ENCODE data around the gene CALHM5. TPM values are rescaled to one million over a fixed set of nuclear protein-coding genes. Genes with fewer than 3 reads are reported as not detected.

CALHM5 gene
- total RNA-seq (2014; rRNA removed; shearing (Covaris generic)) = under 0.01 and 0.04 TPM in 2 replicates

- Histone ChIP-seq H3K27me3 (ENCODE audit: control insufficient read depth, insufficient read depth, low read length) (no peaks in the 10 kb centered on the region), H3K36me3 (replicated peaks; ENCODE audit: control insufficient read depth, insufficient read depth, low read length) (no peaks in the 10 kb centered on the region), H3K4me3 (ENCODE audit: insufficient read depth, low read depth, low read length) (no peak within 1 kb of the TSS)
- DNase-seq = peak; percentile 24
These were observed at the start of gene CALHM5 for GRCh38 chr6:116511424-116512110. CALHM5 (plus strand) TSS chr6:116511639; CDS start chr6:116511697, 58 bp downstream.

DNA sequence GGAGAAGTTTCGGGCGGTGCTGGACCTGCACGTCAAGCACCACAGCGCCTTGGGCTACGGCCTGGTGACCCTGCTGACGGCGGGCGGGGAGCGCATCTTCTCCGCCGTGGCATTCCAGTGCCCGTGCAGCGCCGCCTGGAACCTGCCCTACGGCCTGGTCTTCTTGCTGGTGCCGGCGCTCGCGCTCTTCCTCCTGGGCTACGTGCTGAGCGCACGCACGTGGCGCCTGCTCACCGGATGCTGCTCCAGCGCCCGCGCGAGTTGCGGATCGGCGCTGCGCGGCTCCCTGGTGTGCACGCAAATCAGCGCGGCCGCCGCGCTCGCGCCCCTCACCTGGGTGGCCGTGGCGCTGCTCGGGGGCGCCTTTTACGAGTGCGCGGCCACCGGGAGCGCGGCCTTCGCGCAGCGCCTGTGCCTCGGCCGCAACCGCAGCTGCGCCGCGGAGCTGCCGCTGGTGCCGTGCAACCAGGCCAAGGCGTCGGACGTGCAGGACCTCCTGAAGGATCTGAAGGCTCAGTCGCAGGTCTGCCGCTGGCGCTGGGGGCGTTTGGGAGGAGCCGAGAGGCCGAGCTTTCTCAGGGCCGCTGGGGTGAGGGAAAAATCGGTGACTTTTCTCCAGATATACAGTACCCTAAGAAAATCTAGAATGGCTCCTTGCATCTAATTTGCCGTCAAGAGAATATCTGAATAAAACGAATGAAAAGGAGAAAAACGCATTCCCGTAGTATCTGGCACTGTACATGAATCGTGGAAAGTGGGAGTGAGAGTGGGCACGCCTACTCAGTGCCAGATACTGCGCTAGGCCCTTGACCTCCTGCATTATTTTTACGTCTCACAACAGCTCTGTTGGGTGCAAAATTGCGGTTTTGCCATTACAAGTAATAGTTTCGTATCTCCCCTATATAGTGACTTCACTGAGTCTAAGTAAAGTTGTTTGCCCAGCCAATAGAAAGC, 49.2 kb upstream of the CALHM5 start:
- peak; percentile 87 for DNase-seq
- Histone ChIP-seq H3K4me3 (ENCODE audit: insufficient read depth, low read depth, low read length) (peak overlapping the region; percentile 42), H3K27me3 (ENCODE audit: control insufficient read depth, insufficient read depth, low read length) (peaks cover 39% of the 10 kb centered on the region), H3K36me3 (replicated peaks; ENCODE audit: control insufficient read depth, insufficient read depth, low read length) (no peaks in the 10 kb centered on the region)

DNA sequence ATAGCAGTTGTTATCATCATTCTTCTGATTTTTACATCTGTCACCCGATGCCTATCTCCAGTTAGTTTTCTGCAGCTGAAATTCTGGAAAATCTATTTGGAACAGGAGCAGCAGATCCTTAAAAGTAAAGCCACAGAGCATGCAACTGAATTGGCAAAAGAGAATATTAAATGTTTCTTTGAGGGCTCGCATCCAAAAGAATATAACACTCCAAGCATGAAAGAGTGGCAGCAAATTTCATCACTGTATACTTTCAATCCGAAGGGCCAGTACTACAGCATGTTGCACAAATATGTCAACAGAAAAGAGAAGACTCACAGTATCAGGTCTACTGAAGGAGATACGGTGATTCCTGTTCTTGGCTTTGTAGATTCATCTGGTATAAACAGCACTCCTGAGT, 48.1 kb upstream of the CALHM5 start:
- DNase-seq = no peak
- no peaks in the 10 kb centered on the region for H3K36me3 ChIP-seq (replicated peaks; ENCODE audit: control insufficient read depth, insufficient read depth, low read length)
- H3K4me3 ChIP-seq (ENCODE audit: insufficient read depth, low read depth, low read length) = no peak overlapping the region
- H3K27me3 ChIP-seq (ENCODE audit: control insufficient read depth, insufficient read depth, low read length) = peaks cover 39% of the 10 kb centered on the region

- Histone ChIP-seq H3K36me3 (replicated peaks; ENCODE audit: control insufficient read depth, insufficient read depth, low read length) (no peaks in the 10 kb centered on the region), H3K4me3 (ENCODE audit: insufficient read depth, low read depth, low read length) (no peak overlapping the region), H3K27me3 (ENCODE audit: control insufficient read depth, insufficient read depth, low read length) (peaks cover 29% of the 10 kb centered on the region)
- DNase-seq = no peak
These were observed 46.2 kb upstream of the CALHM5 start for GRCh38 chr6:116465246-116465645.

- H3K4me3 ChIP-seq (ENCODE audit: insufficient read depth, low read depth, low read length) = no peak overlapping the region
- H3K36me3 ChIP-seq (replicated peaks; ENCODE audit: control insufficient read depth, insufficient read depth, low read length) = no peaks in the 10 kb centered on the region
- peaks cover 12% of the 10 kb centered on the region for H3K27me3 ChIP-seq (ENCODE audit: control insufficient read depth, insufficient read depth, low read length)
- DNase-seq = no peak
These were observed 44.3 kb upstream of the CALHM5 start for GRCh38 chr6:116467096-116467495.

DNA sequence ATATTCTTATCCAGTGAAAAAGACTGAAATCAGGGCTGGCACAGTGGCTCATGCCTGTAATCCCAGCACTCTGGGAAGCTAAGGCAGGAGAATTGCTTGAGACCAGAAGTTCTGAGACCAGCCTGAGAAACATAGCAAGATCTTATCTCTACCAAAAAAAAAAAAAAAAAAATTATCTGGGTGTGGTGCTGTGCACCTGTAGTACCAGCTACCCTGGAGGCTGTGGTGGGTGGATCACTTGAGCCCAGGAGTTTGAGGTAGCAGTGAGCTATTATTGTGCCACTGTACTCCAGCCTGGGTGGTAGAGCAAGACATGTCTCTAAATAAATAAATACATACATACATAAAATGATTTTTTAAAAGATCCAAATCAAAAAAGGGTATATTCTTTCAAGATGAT, 43.9 kb upstream of the CALHM5 start:
- no peak for DNase-seq

GRCh38 chr6:116468293-116468692, 43.1 kb upstream of the CALHM5 start:
- DNase-seq = no peak
- H3K27me3 ChIP-seq (ENCODE audit: control insufficient read depth, insufficient read depth, low read length) = peaks cover under 1% of the 10 kb centered on the region
- H3K36me3 ChIP-seq (replicated peaks; ENCODE audit: control insufficient read depth, insufficient read depth, low read length) = no peaks in the 10 kb centered on the region
- H3K4me3 ChIP-seq (ENCODE audit: insufficient read depth, low read depth, low read length) = no peak overlapping the region

More for the DNA sequence above, 43.9 kb upstream of the CALHM5 start:
- peaks cover 8% of the 10 kb centered on the region for H3K27me3 ChIP-seq (ENCODE audit: control insufficient read depth, insufficient read depth, low read length)
- H3K4me3 ChIP-seq (ENCODE audit: insufficient read depth, low read depth, low read length) = no peak overlapping the region
- H3K36me3 ChIP-seq (replicated peaks; ENCODE audit: control insufficient read depth, insufficient read depth, low read length) = no peaks in the 10 kb centered on the region

- H3K27me3 ChIP-seq (ENCODE audit: control insufficient read depth, insufficient read depth, low read length) = no peaks in the 10 kb centered on the region
- no peaks in the 10 kb centered on the region for H3K36me3 ChIP-seq (replicated peaks; ENCODE audit: control insufficient read depth, insufficient read depth, low read length)
- no peak overlapping the region for H3K4me3 ChIP-seq (ENCODE audit: insufficient read depth, low read depth, low read length)
- no peak for DNase-seq
These were observed 39.9 kb upstream of the CALHM5 start for GRCh38 chr6:116471531-116471930.

- H3K4me3 ChIP-seq (ENCODE audit: insufficient read depth, low read depth, low read length) = no peak overlapping the region
- H3K27me3 ChIP-seq (ENCODE audit: control insufficient read depth, insufficient read depth, low read length) = no peaks in the 10 kb centered on the region
- no peak for DNase-seq
- H3K36me3 ChIP-seq (replicated peaks; ENCODE audit: control insufficient read depth, insufficient read depth, low read length) = no peaks in the 10 kb centered on the region
These were observed 38.7 kb upstream of the CALHM5 start for GRCh38 chr6:116472706-116473105.

- no peak for DNase-seq
- H3K36me3 ChIP-seq (replicated peaks; ENCODE audit: control insufficient read depth, insufficient read depth, low read length) = no peaks in the 10 kb centered on the region
- H3K4me3 ChIP-seq (ENCODE audit: insufficient read depth, low read depth, low read length) = no peak overlapping the region
- H3K27me3 ChIP-seq (ENCODE audit: control insufficient read depth, insufficient read depth, low read length) = no peaks in the 10 kb centered on the region
These were observed 36.3 kb upstream of the CALHM5 start for GRCh38 chr6:116475141-116475540.

DNA sequence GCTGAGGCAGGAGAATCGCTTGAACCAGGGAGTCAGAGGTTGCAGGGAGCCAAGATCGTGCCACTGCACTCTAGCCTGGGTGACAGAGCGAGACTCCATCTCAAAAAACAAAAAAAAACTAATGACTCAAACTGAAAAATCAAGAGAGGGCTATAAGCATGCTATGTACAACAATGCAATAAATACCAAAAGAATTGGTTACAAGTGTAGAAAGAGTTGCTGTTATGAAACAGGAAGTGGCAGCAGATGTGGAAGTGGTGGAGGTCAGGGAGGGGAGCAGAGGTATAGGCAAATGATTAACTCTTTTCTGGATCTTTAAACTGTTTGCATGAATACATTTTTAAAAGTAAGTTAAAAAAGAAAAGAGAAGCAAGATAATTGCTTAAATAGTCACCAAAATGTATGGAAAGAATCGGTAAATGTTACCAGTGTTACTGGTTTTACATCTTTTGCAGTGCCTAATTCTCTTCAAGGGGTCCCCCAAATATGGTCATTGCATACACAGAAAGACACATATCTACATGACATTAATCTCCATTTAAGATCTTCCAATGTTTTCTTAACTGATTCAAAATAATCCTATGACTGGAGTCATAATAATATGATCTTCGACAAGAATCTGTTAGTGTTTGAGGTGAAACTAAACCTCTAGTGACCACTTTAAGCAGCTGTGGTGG, 35.3 kb upstream of the CALHM5 start:
- no peak for DNase-seq
- Histone ChIP-seq H3K4me3 (ENCODE audit: insufficient read depth, low read depth, low read length) (no peak overlapping the region), H3K27me3 (ENCODE audit: control insufficient read depth, insufficient read depth, low read length) (no peaks in the 10 kb centered on the region), H3K36me3 (replicated peaks; ENCODE audit: control insufficient read depth, insufficient read depth, low read length) (no peaks in the 10 kb centered on the region)

DNA sequence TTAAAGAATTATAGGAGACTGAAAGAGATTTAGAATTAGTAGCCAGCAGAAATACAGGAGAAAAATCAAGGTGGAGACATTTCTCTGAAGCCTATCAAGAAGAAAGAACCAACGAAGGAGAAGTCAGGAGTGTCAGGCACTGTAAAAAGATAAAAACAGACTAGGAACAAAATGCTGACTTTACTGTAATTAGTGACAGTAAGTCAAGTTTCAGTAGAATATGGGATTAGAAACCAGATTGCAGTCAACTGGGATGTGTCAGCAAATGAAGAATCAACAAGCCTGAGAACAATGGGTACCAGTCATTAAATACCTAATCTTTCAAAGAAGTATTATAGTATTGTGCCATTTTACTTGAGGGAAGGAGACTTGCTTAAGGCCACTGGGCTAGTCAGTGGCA, 28.7 kb upstream of the CALHM5 start:
- H3K36me3 ChIP-seq (replicated peaks; ENCODE audit: control insufficient read depth, insufficient read depth, low read length) = no peaks in the 10 kb centered on the region
- no peak overlapping the region for H3K4me3 ChIP-seq (ENCODE audit: insufficient read depth, low read depth, low read length)
- DNase-seq = no peak
- no peaks in the 10 kb centered on the region for H3K27me3 ChIP-seq (ENCODE audit: control insufficient read depth, insufficient read depth, low read length)

DNA sequence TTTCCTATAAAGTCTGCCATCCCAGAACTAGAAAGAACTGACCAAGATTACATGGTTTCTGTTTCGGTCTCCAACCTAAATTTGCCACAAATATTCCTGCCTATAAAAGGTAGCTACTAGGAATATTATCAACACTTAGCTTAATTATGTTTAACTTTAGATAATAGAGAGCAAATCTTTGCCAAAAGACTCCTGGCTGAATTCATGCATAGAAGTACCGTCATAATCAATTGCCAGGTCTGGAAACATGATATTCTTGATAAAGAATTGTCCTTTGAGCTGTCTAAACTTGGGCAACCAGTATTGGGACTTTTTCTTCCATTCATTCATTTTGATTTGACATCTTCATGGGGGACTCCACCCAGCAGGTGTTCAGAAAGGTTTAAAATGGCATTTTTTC, 27.8 kb upstream of the CALHM5 start:
- no peak for DNase-seq
- no peaks in the 10 kb centered on the region for H3K36me3 ChIP-seq (replicated peaks; ENCODE audit: control insufficient read depth, insufficient read depth, low read length)
- H3K4me3 ChIP-seq (ENCODE audit: insufficient read depth, low read depth, low read length) = no peak overlapping the region

DNA sequence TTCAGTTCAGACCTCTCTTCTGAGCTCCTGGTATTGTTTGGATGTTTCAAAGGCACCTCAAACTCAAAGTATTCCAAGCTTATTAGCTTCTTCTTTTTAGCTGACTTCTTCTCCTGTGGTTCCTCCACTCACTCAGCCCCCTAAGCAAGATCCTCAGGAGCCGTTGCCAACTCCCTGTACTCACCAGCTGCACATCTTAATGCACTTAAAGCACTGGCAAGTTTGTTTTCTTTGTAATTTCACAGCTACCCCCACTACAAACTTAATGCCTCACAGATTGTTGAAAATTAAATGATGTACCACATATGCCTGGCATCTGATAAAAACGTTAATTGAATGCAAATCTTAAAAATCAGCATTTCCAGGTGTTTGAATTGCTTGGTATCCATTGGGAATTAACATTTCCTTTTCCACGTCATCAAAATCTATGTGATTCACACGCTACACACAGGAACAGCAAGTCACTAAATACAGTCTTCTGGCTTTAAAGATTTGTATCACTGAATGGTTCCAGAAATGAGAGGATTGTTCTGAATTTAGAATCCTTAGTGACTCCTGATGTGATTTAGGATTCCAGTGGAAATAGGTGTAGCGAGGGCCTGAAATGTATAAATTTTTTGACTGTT, 25.8 kb upstream of the CALHM5 start:
- Histone ChIP-seq H3K36me3 (replicated peaks; ENCODE audit: control insufficient read depth, insufficient read depth, low read length) (no peaks in the 10 kb centered on the region), H3K4me3 (ENCODE audit: insufficient read depth, low read depth, low read length) (no peak overlapping the region), H3K27me3 (ENCODE audit: control insufficient read depth, insufficient read depth, low read length) (no peaks in the 10 kb centered on the region)
- no peak for DNase-seq

More for the DNA sequence above, 27.8 kb upstream of the CALHM5 start:
- H3K27me3 ChIP-seq (ENCODE audit: control insufficient read depth, insufficient read depth, low read length) = no peaks in the 10 kb centered on the region

Data from H7 (cell line).